GM21717 (cell line): ENCODE data around the gene NDUFS7.

ENCODE experiments used
- ATAC-seq: cut with Tn5 transposase; IDR thresholded peaks from one replicate; pipeline ENCODE4 v1.9.1; 2021; ENCODE audit warnings: mild to moderate bottlenecking, moderate library complexity; ENCODE audit not compliant: unreplicated experiment

The NDUFS7 gene

DNA sequence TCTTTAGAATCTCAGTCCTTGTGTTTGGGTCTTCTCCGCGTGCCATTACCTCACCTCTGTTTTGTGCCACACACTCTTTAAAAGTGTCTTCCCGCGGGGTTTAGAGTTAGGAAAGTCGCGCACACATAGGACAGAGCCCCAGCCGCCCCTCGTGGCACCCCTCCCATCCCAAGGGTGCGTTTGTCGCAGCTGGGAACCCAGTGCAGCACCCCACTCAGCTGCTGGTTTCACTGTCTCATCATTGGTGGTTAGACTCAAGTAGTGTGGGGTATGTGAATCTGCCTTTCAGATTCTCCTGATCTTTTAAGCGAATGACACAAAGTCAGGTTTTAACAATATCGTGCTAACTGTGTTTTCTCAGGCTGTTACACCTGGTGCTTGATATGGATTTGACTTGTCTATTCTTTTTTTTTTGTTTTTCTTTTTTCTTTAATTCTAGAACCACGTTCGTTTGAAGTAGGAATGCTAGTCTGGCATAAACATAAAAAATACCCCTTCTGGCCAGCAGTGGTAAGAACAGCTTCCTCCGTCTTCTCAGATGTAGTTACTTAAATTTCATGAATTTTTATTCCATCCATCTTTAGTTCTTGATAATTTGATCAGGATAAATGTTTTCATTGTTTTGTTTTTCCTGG is 19.5 kb upstream of the NDUFS7 start:
- ATAC-seq: no peak

DNA sequence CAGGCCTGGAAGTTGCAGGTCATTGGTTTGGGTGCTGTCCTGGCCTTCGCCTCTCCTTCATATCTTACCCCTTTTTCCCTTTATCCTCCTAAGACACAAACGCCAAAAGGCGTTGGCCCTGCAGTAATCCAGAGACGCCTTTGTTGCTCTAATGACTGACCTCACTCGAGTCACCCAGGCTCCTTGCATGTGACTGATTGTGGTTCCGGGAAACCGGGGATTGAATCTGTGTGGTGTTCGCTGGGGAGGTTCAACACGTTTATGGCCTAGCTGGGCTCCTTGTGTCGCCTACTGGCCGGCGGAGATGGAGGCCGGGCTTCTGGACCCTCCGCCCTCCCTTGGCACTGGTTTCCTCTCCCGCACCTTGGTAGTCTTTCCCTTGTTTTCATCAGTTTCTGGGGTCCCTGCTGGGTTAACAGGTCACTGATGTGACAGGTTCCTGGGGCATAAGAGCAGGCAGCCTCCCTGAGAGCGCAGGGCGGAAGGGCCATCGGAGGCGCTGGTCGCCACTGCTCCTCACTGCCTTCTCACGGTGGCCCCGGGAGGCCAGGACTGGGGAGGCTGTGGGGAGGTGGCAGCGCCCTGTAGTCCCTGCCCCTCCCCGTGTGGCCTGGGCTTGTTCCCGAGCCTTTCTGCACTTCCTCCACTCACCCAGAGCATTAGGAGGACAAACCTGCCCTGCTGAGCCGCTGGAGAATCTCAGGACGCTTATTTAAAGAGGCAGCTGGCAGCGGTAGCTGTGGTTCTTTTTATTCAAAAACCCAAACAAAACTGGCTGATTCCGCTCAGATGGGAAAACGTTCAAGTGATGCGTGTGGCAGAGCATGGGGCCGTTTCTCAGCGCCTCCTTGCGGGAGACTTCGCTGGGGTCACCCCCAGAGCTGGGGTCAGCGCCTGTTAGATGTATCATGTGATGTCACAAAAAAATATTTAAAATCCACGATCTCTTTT is 18.1 kb upstream of the NDUFS7 start:
- ATAC-seq: no peak

DNA sequence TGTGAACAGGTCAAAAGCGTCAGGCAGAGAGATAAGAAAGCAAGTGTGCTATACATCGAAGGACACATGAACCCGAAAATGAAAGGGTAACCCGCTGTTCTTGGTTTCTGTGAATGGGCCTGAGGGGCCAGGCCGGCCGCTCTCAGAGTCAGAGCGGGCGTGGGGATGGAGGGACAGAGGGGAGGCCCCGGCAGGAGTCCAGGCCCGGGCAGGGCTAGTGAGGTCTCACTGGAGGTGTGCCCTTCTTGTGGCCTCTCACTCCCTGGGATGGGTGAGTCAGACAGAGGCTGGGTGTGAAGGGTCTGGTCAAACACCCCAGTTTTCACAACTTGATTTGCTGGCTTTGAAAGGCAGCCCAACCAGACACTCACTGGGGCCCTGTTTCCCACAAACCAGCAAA is 17.4 kb upstream of the NDUFS7 start:
- ATAC-seq: no peak

DNA sequence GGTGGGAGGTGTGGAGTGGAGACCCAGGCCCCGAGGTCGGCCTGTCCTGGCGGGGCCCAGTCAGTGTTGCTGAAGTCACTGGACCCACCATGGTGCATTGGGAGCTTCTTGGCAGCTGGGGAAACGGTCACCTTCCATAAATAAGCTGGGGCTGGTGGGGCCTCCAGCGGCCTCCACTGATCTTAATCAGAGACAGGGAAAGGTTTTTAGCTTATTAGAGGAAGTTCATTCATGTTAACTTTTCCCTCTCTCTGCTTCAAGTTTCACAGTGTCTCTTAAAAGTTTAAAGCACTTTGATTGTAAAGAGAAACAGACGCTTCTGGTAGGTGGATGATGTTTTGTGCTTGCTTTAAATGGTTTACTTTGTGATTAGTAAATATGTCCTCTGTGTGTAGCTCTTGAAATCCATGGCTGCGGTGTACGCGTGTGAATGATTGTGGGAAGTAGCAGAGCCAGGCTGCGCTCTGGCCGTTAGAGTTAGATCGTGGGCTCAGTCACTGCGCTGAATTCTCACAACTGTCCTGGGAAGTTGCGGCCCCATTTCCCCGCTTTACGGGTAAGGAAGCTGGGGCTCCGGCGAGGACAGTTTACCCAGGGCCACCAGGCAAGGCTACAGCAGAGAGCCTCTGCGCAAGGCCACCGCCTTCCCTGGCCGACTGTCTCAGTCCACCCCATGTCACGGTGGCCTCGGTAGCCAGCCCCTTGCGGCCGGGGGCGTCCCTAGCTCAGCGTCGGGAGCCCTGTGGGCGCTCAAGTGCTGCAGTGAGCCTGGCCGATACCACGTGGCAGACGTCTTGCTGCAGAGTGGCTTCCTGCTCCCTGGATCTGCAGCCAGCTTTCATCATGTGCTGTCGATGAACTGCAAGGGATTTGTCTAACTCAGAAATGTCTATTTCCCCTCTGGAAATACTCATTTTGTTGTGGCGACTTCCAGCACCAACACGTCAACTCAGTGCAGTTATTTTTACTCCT is 16.5 kb upstream of the NDUFS7 start:
- ATAC-seq: no peak

DNA sequence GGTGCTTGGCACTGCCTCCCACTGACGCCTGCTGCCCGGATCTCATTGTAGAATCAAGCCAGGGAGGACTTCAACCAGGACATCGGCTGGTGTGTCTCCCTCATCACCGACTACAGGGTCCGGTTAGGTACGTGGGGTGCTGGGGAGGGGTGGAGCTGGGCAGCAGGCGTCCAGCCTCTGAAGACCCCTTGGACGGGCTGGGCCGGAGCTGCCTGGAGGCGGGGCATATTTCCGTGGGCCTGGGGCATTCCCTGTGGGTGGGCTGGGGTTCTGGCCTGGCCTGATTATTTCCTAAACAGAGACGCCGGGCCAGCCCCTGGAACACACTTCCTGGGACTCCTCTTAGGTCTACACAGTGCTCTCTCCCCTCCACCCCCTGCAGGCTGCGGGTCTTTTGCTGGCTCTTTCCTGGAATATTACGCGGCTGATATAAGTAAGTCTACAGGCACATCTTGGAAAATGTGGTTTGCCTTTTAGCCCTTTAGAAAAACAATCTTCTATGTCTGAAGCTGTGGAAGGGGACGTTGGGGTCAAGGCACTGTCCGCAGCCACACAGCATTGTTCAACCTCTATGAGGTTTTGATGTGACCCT is 14.4 kb upstream of the NDUFS7 start:
- no peak for ATAC-seq

DNA sequence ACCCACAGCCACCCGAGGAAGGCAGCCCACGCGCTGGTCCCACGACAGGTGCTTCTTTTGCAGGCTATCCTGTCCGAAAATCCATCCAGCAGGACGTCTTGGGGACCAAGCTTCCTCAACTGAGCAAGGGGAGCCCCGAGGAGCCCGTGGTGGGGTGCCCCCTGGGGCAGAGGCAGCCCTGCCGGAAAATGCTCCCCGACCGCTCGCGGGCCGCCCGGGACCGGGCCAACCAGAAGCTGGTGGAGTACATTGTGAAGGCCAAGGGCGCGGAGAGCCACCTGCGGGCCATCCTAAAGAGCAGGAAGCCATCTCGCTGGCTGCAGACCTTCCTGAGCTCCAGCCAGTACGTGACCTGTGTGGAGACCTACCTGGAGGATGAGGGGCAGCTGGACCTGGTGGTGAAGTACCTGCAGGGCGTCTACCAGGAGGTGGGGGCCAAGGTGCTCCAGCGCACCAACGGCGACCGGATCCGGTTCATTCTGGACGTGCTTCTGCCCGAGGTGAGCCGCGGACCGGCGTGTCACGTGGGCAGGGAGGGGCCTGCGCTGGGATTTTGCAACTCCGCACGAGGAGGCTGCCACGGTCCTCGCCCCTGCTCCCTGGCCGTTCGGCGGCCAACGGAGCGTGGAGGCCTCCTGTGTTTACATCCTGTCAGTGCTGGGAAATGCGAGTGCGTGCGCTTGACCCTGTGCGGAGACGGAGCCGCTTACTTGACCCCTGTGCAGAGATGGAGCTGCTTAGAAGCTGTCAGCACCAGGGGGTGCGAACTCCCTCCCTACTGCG is 12.9 kb upstream of the NDUFS7 start:
- no peak for ATAC-seq

DNA sequence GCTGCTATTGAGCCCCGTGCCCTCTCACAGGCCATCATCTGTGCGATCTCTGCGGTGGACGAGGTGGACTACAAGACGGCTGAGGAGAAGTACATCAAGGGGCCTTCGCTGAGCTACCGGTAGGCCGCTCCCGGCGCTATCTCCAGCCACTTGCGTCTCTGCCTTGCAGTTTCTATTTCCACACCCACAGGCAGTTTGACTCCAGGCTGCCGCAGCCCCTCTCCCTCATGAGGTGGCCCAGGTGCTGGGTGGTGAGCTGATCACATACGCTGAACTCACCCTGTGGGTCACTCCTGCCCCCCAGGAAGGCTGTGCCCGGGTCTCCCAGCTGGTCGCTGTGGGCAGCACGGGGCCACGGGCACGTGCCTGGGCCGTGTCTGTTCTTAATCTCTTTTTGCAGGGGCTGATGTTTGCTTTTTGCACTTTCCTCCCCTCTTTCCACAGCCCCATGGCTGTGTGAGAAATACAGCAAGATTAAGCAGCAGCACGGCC is 10.6 kb upstream of the NDUFS7 start:
- no peak for ATAC-seq

DNA sequence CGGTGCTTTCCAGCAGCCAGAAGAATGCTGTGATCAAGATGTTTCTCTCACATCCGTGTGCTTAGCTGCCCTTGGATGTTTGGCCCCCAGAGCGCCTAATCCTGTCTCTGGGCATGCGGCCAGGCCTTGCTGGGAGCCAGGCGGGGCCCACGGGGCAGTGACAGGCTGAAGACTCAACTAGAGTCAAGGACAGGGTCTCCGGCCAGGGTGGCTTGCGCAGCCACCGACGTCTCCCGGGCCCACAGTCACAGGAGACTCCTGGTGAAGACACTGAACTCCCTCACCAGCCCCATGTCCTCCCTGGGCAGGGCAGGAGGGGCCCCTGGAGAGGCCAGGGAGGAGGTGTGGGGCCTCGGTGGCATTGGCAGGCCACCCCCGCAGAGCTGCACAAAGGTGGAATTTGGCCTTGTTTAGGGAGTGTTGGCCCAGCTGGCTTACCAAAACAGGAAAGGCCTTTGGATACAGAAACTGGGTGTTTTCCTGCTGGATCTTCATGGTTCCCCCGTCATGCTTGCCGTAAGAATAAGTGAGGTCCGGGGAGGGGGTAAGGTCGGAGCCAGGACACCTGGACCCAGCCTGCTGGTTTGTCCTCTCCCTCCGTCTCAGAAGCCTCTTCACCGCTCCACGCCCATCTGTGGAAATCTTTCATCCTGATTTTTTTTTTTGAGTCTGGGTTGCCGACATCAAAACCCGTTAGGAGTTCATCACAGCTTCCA is 10.0 kb upstream of the NDUFS7 start:
- no peak for ATAC-seq

DNA sequence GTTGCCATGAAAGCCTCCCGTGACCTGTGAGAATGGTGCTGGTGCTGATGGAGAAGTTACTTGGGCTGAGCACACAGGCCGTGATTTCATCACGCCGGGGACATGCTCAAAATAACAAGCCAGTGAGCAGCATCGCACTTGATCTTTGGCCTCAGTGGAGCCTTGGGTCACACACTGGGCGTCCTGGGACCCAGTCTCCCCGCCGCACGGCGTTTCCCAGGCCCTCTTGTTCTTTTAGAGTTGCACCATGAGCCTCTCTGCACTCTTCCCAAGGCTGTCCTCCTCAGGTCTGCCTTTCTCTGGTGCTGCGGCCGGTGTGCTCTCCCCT is 9.5 kb upstream of the NDUFS7 start:
- no peak for ATAC-seq

DNA sequence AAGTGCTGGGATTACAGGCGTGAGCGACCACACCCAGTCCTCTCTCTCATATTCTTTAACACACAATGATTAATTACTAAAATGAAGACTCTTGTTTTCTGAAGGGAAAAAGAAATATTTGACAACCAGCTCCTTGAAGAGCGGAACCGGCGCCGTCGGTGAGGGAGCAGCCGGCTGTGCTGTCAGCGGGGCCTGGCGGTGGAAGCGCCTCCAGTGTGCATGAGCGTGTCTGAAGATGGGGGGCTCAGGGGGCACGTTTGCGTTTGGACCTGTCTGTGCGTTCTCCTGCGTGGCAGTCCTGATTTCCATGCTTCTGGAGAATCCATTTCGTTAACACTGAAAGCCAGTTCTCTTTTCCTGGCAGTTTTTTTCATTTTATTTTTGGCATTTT is 7.3 kb upstream of the NDUFS7 start:
- ATAC-seq: no peak

DNA sequence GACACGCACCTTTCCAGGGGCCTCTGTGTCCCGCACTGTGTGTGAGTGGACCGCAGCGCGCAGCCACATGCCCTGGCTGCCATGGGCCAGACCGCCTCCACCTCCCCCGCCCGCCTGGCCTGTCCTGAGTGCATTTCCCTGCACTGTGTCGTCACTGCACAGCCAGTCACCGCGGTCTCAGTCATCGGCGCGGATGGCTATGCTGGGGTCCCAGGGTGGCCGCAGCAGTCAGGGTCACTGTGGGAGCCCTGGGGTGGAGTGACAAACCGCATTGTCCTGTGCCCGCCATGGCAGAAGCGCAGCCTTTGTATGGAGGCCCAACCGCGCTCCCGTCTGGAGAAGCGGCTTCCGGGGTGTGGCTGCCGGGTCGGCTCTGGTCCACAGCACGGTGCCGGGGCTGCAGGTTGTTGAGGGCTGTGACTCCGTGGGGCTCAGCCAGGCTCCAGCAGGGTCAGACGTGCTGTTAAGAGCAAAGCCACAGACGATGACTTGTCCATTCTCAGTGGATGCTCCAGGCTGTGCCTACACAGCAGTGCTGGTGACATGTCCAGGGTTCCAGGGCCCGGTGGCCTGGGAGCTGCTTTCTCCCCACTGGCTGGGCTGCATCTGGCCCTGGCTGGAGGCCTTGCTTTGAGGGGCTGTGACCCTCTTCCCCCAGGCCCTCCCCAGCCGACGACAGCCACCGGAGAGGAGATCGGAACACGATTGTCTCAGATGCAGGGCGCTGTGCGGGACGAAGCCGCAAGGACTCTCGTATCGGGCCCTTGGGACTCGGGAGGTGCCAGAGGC is 6.3 kb upstream of the NDUFS7 start:
- ATAC-seq: no peak

DNA sequence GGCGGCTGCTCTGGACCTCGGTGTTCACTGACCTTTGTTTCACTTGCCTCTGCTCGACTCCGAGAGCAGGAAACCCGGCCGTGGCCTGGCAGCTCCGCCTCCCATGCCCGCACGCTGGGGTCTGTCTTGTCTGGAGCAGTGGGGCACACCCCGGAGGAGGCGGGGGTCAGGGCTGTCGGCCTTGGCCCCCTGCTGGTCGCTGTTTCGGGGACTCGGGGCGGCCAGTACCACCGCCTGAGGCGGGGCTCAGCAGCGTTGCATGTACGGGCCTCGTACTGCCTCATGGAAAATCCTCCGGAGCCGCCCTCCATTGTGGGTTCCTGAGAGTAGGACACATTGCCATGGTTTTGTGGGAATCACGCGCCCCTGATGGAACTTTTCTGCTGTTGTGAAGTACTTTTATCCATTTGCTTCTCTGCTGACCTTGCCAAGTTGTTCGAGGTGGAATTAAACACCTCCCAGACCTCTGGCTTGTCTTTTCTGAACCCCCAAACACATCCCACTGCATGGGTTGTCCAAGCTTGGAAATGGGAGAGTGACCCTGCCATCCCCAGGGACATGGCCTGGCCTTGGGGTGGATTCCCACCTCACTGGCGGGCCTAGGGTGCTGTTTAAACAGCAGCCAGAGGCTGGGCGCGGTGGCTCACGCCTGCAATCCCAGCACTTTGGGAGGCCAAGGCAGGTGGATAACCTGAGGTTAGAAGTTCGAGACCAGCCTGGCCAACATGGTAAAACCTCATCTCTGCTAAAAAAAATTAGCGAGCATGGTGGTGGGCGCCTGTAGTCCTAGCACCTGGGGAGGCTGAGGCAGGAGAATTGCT is 5.5 kb upstream of the NDUFS7 start:
- no peak for ATAC-seq

DNA sequence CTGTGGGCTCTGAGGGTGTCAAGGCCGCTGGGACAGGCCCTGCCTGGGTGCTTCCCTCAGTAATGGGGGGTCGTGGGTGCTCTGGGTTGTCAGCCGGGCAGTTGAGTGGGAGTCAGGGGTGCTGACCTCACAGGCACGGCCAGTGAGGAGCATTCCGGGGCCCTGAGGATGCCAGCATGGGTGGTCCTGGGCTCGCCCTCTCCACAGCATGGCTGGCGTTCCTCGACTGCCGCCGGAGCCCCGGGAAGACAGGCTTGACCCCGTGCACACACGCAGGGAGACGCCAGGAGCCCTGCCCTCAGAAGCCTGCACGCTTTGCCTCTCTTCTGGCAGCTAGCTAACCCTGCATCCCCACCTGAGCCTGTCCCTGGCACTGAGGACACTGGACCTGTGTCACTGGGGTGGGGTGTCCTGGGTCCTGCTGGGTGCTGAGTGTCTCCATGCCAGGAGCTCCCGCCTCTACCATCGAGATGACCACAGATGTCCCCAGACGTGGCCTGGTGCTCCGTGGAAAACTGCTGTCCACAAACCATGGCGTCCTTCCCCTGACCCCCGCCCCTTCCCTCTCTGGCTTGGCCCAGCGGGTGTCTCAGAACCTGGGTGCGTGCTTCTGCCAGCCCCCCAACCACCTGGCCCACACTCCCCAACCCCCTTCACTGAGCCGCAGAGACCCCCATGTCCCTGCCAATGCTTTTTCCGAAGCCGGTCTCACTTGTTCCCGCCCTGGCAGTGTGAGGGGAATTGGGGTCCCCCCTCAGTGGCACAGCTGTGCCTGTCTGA is 4.4 kb upstream of the NDUFS7 start:
- ATAC-seq: no peak

DNA sequence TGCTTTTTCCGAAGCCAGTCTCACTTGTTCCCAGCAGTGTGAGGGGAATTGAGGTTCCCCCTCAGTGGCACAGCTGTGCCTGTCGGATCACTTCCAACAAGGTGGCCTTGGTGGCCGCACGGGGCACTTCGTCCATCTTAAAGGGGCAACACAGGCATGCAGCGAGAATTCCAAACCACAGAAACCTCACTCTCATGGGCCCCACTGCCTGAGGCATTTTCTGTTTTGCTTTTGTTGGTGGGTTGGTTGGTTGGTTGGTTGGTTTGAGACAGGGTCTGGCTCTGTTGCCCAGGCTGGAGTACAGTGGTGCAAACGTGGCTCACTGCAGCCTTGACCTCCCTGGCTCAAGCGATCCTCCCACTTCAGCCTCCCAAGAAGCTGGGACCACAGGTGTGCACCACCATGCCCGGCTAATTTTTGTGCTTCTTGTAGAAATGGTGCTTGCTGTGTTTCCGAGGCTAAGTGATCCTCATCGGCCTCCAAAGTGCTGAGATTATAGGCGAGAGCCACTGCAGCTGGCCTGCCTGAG is 3.7 kb upstream of the NDUFS7 start:
- ATAC-seq: no peak

DNA sequence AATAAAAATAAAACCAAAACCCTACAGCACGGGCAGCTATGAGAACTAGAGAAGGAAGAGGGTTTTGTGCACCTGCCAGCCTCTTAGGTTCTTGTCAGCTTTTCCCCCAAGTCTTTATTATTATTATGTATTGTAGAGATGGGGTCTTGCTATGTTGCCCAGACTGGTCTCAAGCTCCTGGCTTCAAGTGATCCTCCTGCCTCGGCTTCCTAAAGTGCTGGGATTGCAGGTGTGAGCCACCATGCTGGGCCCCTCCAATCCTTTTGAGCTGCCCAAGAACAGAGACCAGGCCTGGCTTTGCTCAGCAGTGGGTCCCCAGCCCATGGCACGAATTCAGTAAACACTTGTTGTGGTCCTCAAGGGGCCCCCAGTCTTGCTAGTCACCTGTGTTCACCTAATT is 1.5 kb upstream of the NDUFS7 start:
- ATAC-seq: no peak

DNA sequence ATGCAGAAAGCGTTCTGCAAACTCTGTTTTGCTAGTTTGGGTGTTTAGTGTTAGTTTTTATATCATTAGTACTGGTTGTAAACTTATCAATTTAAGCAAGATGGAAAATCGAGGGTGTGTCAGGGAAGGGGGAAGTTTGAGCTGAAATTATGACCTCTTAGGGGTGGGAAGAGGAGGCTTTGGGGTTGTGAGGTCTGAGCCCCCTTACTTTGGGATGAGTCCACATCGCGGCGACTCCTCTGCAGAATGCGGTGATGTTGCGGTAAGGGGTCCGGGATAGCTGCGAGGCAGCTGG is 743 bp upstream of the NDUFS7 start:
- no peak for ATAC-seq

DNA sequence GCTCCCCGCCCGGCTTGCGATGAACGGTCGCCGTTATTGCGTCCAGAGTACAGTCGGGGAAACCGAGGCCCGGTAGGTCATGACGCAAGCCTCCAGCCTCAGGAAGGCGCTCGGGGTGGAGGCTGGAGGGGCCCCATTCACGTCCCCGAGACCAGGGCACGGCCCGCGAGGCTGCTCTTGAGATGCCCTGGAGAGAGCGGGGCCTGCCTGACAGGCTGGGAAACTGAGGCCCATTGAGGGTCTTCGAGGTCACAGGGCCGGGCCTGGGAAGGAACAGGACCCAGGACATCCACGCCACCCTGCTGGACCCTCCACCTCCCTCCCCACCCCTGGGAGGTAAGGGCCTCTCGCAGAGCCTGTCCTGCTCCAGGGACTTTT is 367 bp downstream of the NDUFS7 start:
- ATAC-seq: peak; percentile 6
